Stimulated activated CD8-positive, alpha-beta memory T cell treated with anti-CD3 and anti-CD28 coated beads, Interleukin-7, amount 100 ng/mL, for 48 hours (primary cell): ENCODE results near the gene IRF2.

ENCODE experiments used
- DNase-seq, 2 donors: peaks; one replicate each; pipeline ENCODE4 v3.0.0-alpha.2; 2020; ENCODE audit warnings: low read depth in 1 of 2; ENCODE audit errors: extremely low read depth in 1 of 2

The IRF2 gene

GRCh38 chr4:184370711-184371389 lies 103.5 kb downstream of the IRF2 start:
- DNase-seq = no peak

GRCh38 chr4:184369871-184370270 lies 104.5 kb downstream of the IRF2 start:
- DNase-seq = no peak

GRCh38 chr4:184368731-184369130 lies 105.6 kb downstream of the IRF2 start:
- DNase-seq = no peak

- DNase-seq = no peak
These were observed 106.1 kb downstream of the IRF2 start for GRCh38 chr4:184368290-184368689.

- DNase-seq = no peak
These were observed 110.0 kb downstream of the IRF2 start for GRCh38 chr4:184364100-184364921.

- no peak for DNase-seq
These were observed 111.1 kb downstream of the IRF2 start for GRCh38 chr4:184363258-184363657.

GRCh38 chr4:184362396-184362795 lies 112.0 kb downstream of the IRF2 start:
- no peak for DNase-seq

GRCh38 chr4:184361443-184361842 lies 112.9 kb downstream of the IRF2 start:
- DNase-seq = no peak

GRCh38 chr4:184359888-184360287 lies 114.5 kb downstream of the IRF2 start:
- DNase-seq = no peak

GRCh38 chr4:184358521-184359232 lies 115.7 kb downstream of the IRF2 start:
- no peak for DNase-seq

GRCh38 chr4:184357772-184358171 lies 116.6 kb downstream of the IRF2 start:
- DNase-seq = no peak

GRCh38 chr4:184357165-184357564 lies 117.2 kb downstream of the IRF2 start:
- no peak for DNase-seq

GRCh38 chr4:184356366-184356765 lies 118.0 kb downstream of the IRF2 start:
- DNase-seq = no peak

- DNase-seq = no peak
These were observed 118.5 kb downstream of the IRF2 start for GRCh38 chr4:184355857-184356256.

GRCh38 chr4:184355111-184355604 lies 119.2 kb downstream of the IRF2 start:
- no peak for DNase-seq

GRCh38 chr4:184352891-184353290 lies 121.5 kb downstream of the IRF2 start:
- DNase-seq = no peak

GRCh38 chr4:184351560-184352451 lies 122.5 kb downstream of the IRF2 start:
- DNase-seq = no peak

GRCh38 chr4:184350964-184351363 lies 123.4 kb downstream of the IRF2 start:
- DNase-seq = no peak

GRCh38 chr4:184350213-184350817 lies 124.0 kb downstream of the IRF2 start:
- no peak for DNase-seq
